ENCODE results near the gene PDCD1. TPM values are rescaled to one million over a fixed set of nuclear protein-coding genes. Genes with fewer than 3 reads are reported as not detected.

PDCD1 gene
- total and polyA plus RNA-seq, 2 experiments from 2014 or later: 0.44 TPM; not detected in 1

GRCh38 chr2:241817126-241817820 lies 41.4 kb downstream of the PDCD1 start:
- Histone ChIP-seq H4K20me1 (ENCODE audit: insufficient read depth, poor library complexity, severe bottlenecking) (no peaks in the 10 kb centered on the region), H3K4me2 (no peak overlapping the region), H3K4me3 (no peak overlapping the region), H3K9me2 (replicated peaks; ENCODE audit: insufficient read depth) (no peaks in the 10 kb centered on the region), H3K27ac (no peak overlapping the region), H3K4me1 (ENCODE audit: insufficient read depth) (no peaks in the 10 kb centered on the region), H3K36me3 (replicated peaks; ENCODE audit: insufficient read depth, low read depth) (no peaks in the 10 kb centered on the region), H3K9me3 (ENCODE audit: low read depth) (no peaks in the 10 kb centered on the region), H3K79me2 (no peaks in the 10 kb centered on the region), H2AFZ (no peak overlapping the region), H3K27me3 (no peaks in the 10 kb centered on the region)
- TF ChIP-seq EZH2 (IDR thresholded peaks at IDR 0.05; ENCODE audit: borderline replicate concordance): no peak
- WGBS (ENCODE audit: low lambda C conversion rate, missing lambda C conversion rate): 77% methylated on average over 11 of the region's 16 CpGs
- no peak for DNase-seq (ENCODE audit: low spot score)

- H3K27me3 ChIP-seq: no peaks in the 10 kb centered on the region
- no peak for TF ChIP-seq CTCF (IDR thresholded peaks at IDR 0.05; ENCODE audit: poor library complexity)
- H3K27ac ChIP-seq: no peak overlapping the region
These were observed 42.1 kb downstream of the PDCD1 start for GRCh38 chr2:241816431-241817121.

GRCh38 chr2:241815477-241816430 lies 42.9 kb downstream of the PDCD1 start:
- Histone ChIP-seq H3K4me3 (no peak overlapping the region), H3K36me3 (replicated peaks; ENCODE audit: insufficient read depth, low read depth) (no peaks in the 10 kb centered on the region), H3K4me1 (ENCODE audit: insufficient read depth) (no peaks in the 10 kb centered on the region), H3K27me3 (no peaks in the 10 kb centered on the region), H2AFZ (no peak overlapping the region), H3K9me3 (ENCODE audit: low read depth) (no peaks in the 10 kb centered on the region), H3K9me2 (replicated peaks; ENCODE audit: insufficient read depth) (no peaks in the 10 kb centered on the region), H3K27ac (no peak overlapping the region), H3K79me2 (no peaks in the 10 kb centered on the region), H3K4me2 (no peak overlapping the region), H4K20me1 (ENCODE audit: insufficient read depth, poor library complexity, severe bottlenecking) (no peaks in the 10 kb centered on the region)
- no peak for TF ChIP-seq CTCF (IDR thresholded peaks at IDR 0.05; ENCODE audit: poor library complexity)
- no peak for TF ChIP-seq EZH2phosphoT487 (IDR thresholded peaks at IDR 0.05; ENCODE audit: low read depth, severe bottlenecking, unreplicated experiment)
- TF ChIP-seq EZH2 (IDR thresholded peaks at IDR 0.05; ENCODE audit: borderline replicate concordance): no peak
- WGBS (ENCODE audit: low lambda C conversion rate, missing lambda C conversion rate): 91% methylated on average over 39 of the region's 48 CpGs
- DNase-seq (ENCODE audit: low spot score): no peak

More at GRCh38 chr2:241816431-241817121, 42.1 kb downstream of the PDCD1 start:
- no peaks in the 10 kb centered on the region for H3K9me2 ChIP-seq (replicated peaks; ENCODE audit: insufficient read depth)
- no peak for DNase-seq (ENCODE audit: low spot score)
- no peak overlapping the region for H3K4me2 ChIP-seq
- H3K9me3 ChIP-seq (ENCODE audit: low read depth): no peaks in the 10 kb centered on the region
- H3K4me1 ChIP-seq (ENCODE audit: insufficient read depth): no peaks in the 10 kb centered on the region
- WGBS (ENCODE audit: low lambda C conversion rate, missing lambda C conversion rate): 90% methylated on average over 29 of the region's 33 CpGs
- no peak overlapping the region for H2AFZ ChIP-seq
- H3K4me3 ChIP-seq: no peak overlapping the region
- H3K79me2 ChIP-seq: no peaks in the 10 kb centered on the region
- H3K36me3 ChIP-seq (replicated peaks; ENCODE audit: insufficient read depth, low read depth): no peaks in the 10 kb centered on the region
- no peaks in the 10 kb centered on the region for H4K20me1 ChIP-seq (ENCODE audit: insufficient read depth, poor library complexity, severe bottlenecking)
